HG03354 (cell line): Measurements from ENCODE around the gene CCDC196.

Experiments used
- ATAC-seq: cut with Tn5 transposase; IDR thresholded peaks from one replicate; pipeline ENCODE4 v1.9.1; 2021; ENCODE audit warnings: mild to moderate bottlenecking; ENCODE audit not compliant: unreplicated experiment, poor library complexity, severe bottlenecking

CCDC196 gene

GRCh38 chr14:66485910-66486421 lies at the start of gene CCDC196:
TSS of gene CCDC196 (plus strand) at chr14:66486371. CDS start at chr14:66486503, 132 bp downstream.
- ATAC-seq: no peak

- ATAC-seq: no peak
Measured at GRCh38 chr14:66440801-66441200, 45.4 kb upstream of the CCDC196 start.

GRCh38 chr14:66442953-66443571 lies 43.1 kb upstream of the CCDC196 start:
- ATAC-seq: no peak

GRCh38 chr14:66443785-66444184 lies 42.4 kb upstream of the CCDC196 start:
- no peak for ATAC-seq

GRCh38 chr14:66444271-66444927 lies 41.8 kb upstream of the CCDC196 start:
- no peak for ATAC-seq

- ATAC-seq: no peak
Measured at GRCh38 chr14:66445936-66446335, 40.2 kb upstream of the CCDC196 start.

- no peak for ATAC-seq
Measured at GRCh38 chr14:66453469-66453868, 32.7 kb upstream of the CCDC196 start.

GRCh38 chr14:66459603-66460002 lies 26.6 kb upstream of the CCDC196 start:
- no peak for ATAC-seq

- ATAC-seq: no peak
Measured at GRCh38 chr14:66464261-66464660, 21.9 kb upstream of the CCDC196 start.

- ATAC-seq: no peak
Measured at GRCh38 chr14:66468778-66469367, 17.3 kb upstream of the CCDC196 start.

- no peak for ATAC-seq
Measured at GRCh38 chr14:66471584-66471983, 14.6 kb upstream of the CCDC196 start.

GRCh38 chr14:66472251-66472650 lies 13.9 kb upstream of the CCDC196 start:
- ATAC-seq: no peak

- no peak for ATAC-seq
Measured at GRCh38 chr14:66473223-66473622, 12.9 kb upstream of the CCDC196 start.

- no peak for ATAC-seq
Measured at GRCh38 chr14:66476964-66477363, 9.2 kb upstream of the CCDC196 start.

- ATAC-seq: no peak
Measured at GRCh38 chr14:66477567-66477966, 8.6 kb upstream of the CCDC196 start.

GRCh38 chr14:66482873-66483272 lies 3.3 kb upstream of the CCDC196 start:
- no peak for ATAC-seq

- no peak for ATAC-seq
Measured at GRCh38 chr14:66483322-66483721, 2.8 kb upstream of the CCDC196 start.

GRCh38 chr14:66485029-66485428 lies 1.1 kb upstream of the CCDC196 start:
- ATAC-seq: no peak

GRCh38 chr14:66487164-66487563 lies 993 bp downstream of the CCDC196 start:
- ATAC-seq: no peak

GRCh38 chr14:66490143-66491111 lies 4.3 kb downstream of the CCDC196 start:
- no peak for ATAC-seq
